Esophagus muscularis mucosa (tissue), 4 donors: Measurements from ENCODE around the gene DISP2.
A peak's percentile ranks its signal among the peaks of the same experiment; 100 is the strongest.

Experiments used
- EP300 ChIP-seq: sonication (generic); formaldehyde crosslinking; IDR thresholded peaks from one replicate; pipeline ENCODE4 v1.6.1; 2017; ENCODE audit warnings: antibody characterized with exemption
- POLR2A ChIP-seq: fragments of 450-650 bp; IDR thresholded peaks from one replicate; pipeline ENCODE4 v1.6.1; 2017; ENCODE audit warnings: antibody characterized with exemption, moderate library complexity, mild to moderate bottlenecking, low read depth
- POLR2AphosphoS5 ChIP-seq, 2 donors: sonication (generic); formaldehyde crosslinking; IDR thresholded peaks; one replicate each; pipeline ENCODE4 v1.6.1; 2017; ENCODE audit warnings: antibody characterized with exemption in 2 of 2
- TF ChIP-seq, protein P1 (sequence below), 3 experiments: fragments of 200-600 bp in 2 of 3; fragments of 450-650 bp in 1 of 3; sonication (generic) in 2 of 3; IDR thresholded peaks; one replicate each; pipeline ENCODE4 v1.5.1; 2017 to 2019; ENCODE audit warnings: antibody characterized with exemption in 3 of 3, mild to moderate bottlenecking in 2 of 3, moderate library complexity in 1 of 3

DNA sequence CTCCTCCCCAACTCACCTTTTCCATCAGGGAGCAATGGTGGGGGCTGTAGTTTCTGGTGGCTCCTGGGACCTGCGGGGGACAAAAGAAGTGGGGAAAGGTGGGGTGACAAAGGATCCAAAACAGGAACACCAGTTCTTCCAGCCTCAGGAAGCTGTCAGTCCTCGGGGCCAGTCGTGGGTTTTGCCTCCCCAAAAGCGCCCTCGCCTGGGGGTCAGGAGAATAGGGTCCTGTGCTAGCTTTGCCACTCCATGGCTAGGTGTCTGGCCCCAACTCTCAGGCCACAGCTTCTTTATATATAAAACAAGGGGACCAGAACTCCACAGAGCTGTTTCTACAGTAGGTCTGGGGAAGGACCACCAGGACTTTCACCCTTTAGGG is 21.3 kb upstream of the DISP2 start:
- TF ChIP-seq, protein P1, sequence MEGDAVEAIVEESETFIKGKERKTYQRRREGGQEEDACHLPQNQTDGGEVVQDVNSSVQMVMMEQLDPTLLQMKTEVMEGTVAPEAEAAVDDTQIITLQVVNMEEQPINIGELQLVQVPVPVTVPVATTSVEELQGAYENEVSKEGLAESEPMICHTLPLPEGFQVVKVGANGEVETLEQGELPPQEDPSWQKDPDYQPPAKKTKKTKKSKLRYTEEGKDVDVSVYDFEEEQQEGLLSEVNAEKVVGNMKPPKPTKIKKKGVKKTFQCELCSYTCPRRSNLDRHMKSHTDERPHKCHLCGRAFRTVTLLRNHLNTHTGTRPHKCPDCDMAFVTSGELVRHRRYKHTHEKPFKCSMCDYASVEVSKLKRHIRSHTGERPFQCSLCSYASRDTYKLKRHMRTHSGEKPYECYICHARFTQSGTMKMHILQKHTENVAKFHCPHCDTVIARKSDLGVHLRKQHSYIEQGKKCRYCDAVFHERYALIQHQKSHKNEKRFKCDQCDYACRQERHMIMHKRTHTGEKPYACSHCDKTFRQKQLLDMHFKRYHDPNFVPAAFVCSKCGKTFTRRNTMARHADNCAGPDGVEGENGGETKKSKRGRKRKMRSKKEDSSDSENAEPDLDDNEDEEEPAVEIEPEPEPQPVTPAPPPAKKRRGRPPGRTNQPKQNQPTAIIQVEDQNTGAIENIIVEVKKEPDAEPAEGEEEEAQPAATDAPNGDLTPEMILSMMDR (IDR thresholded peaks at IDR 0.05), result peak in 1 of 3 experiments; percentile 6
- TF ChIP-seq POLR2A, result no peak
- TF ChIP-seq POLR2AphosphoS5 (IDR thresholded peaks at IDR 0.05), result no peak
- TF ChIP-seq EP300, result no peak
